H9 (cell line): ENCODE measurements around the gene TRIM7. TPM values are rescaled to one million over a fixed set of nuclear protein-coding genes. Genes with fewer than 3 reads are reported as not detected.
"Not testable (repeated sequence)": the region's sequence is repeated elsewhere in the genome, so short reads cannot be mapped to it uniquely, and the experiment has no call there.

ENCODE experiments used
- DNase-seq: peaks from one replicate; pipeline ENCODE4 v3.0.0-alpha.2; 2017
- H2AFZ ChIP-seq: one replicate; pipeline ENCODE4 v1.6.1; 2013; ENCODE audit warnings: mild to moderate bottlenecking, low read length, control low read depth, moderate library complexity
- H2AK5ac ChIP-seq: 2 replicates; pipeline ENCODE4 v1.6.1; 2013; ENCODE audit warnings: low read length, control low read depth, mixed read lengths; ENCODE audit not compliant: insufficient read length
- H2BK120ac ChIP-seq: one replicate; pipeline ENCODE4 v1.6.1; 2013; ENCODE audit warnings: low read depth, mild to moderate bottlenecking, low read length, control low read depth, inconsistent platforms; ENCODE audit not compliant: poor library complexity, severe bottlenecking
- H2BK12ac ChIP-seq: 2 replicates; pipeline ENCODE4 v1.6.1; 2013; ENCODE audit warnings: low read length, control low read depth, mixed read lengths, low read depth; ENCODE audit not compliant: insufficient read length
- H2BK15ac ChIP-seq: 2 replicates; pipeline ENCODE4 v1.6.1; 2013; ENCODE audit warnings: low read depth, low read length, control low read depth
- H2BK20ac ChIP-seq: one replicate; pipeline ENCODE4 v1.6.1; 2013; ENCODE audit warnings: low read depth, mild to moderate bottlenecking, low read length, control low read depth, inconsistent platforms; ENCODE audit not compliant: poor library complexity, severe bottlenecking
- H2BK5ac ChIP-seq: 2 replicates; pipeline ENCODE4 v1.6.1; 2013; ENCODE audit warnings: low read length, control low read depth, mixed read lengths; ENCODE audit not compliant: insufficient read length
- H3K14ac ChIP-seq: 2 replicates; pipeline ENCODE4 v1.6.1; 2013; ENCODE audit warnings: low read length, control low read depth; ENCODE audit not compliant: insufficient read depth
- H3K18ac ChIP-seq: 2 replicates; pipeline ENCODE4 v1.6.1; 2013; ENCODE audit warnings: low read depth, mild to moderate bottlenecking, mixed read lengths, low read length, control low read depth; ENCODE audit not compliant: insufficient read length
- H3K23ac ChIP-seq: 2 replicates; pipeline ENCODE4 v1.6.1; 2013; ENCODE audit warnings: low read length, control low read depth, mixed read lengths, low read depth; ENCODE audit not compliant: insufficient read length
- H3K23me2 ChIP-seq: 2 replicates; pipeline ENCODE4 v1.6.1; 2013; ENCODE audit warnings: low read depth, mild to moderate bottlenecking, mixed read lengths, low read length, control low read depth; ENCODE audit not compliant: insufficient read length, poor library complexity, severe bottlenecking
- H3K27ac ChIP-seq: 2 replicates; pipeline ENCODE4 v1.5.1; 2013; ENCODE audit warnings: low read length, control low read depth, mixed read lengths, low read depth; ENCODE audit not compliant: insufficient read length
- H3K27me3 ChIP-seq: 2 replicates; pipeline ENCODE4 v1.6.1; 2013; ENCODE audit warnings: low read length, control low read depth, inconsistent platforms; ENCODE audit not compliant: insufficient read depth
- H3K4ac ChIP-seq: 2 replicates; pipeline ENCODE4 v1.6.1; 2013; ENCODE audit warnings: low read depth, mild to moderate bottlenecking, control low read depth, inconsistent platforms, low read length, moderate library complexity
- H3K4me1 ChIP-seq: 2 replicates; pipeline ENCODE4 v1.6.1; 2013; ENCODE audit warnings: low read length, control low read depth, inconsistent platforms; ENCODE audit not compliant: insufficient read depth
- H3K4me2 ChIP-seq: 2 replicates; pipeline ENCODE4 v1.6.1; 2013; ENCODE audit warnings: low read length, control low read depth, mixed read lengths; ENCODE audit not compliant: insufficient read length, insufficient read depth
- H3K56ac ChIP-seq: 2 replicates; pipeline ENCODE4 v1.6.1; 2013; ENCODE audit warnings: low read depth, mild to moderate bottlenecking, mixed read lengths, low read length, control low read depth; ENCODE audit not compliant: insufficient read length
- H3K79me1 ChIP-seq: 2 replicates; pipeline ENCODE4 v1.6.1; 2013; ENCODE audit warnings: low read depth, mild to moderate bottlenecking, moderate library complexity, low read length, control low read depth, inconsistent platforms; ENCODE audit not compliant: insufficient read depth, poor library complexity, severe bottlenecking
- H3K79me2 ChIP-seq: 2 replicates; pipeline ENCODE4 v1.6.1; 2013; ENCODE audit warnings: low read length, control low read depth, inconsistent platforms; ENCODE audit not compliant: insufficient read depth
- H3K9ac ChIP-seq: 2 replicates; pipeline ENCODE4 v1.6.1; 2013; ENCODE audit warnings: low read length, control low read depth, mixed read lengths; ENCODE audit not compliant: insufficient read length; ENCODE audit errors: extremely low read depth
- H3K9me3 ChIP-seq: one replicate; pipeline ENCODE4 v1.6.1; 2013; ENCODE audit warnings: low read depth, low read length, inconsistent platforms; ENCODE audit not compliant: control insufficient read depth
- H3T11ph ChIP-seq: one replicate; pipeline ENCODE4 v1.6.1; 2013; ENCODE audit warnings: mild to moderate bottlenecking, low read length, control low read depth, inconsistent platforms
- H4K20me1 ChIP-seq: one replicate; pipeline ENCODE4 v1.6.1; 2013; ENCODE audit not compliant: control insufficient read depth, insufficient read length, insufficient read depth
- H4K5ac ChIP-seq: 2 replicates; pipeline ENCODE4 v1.6.1; 2013; ENCODE audit warnings: low read depth, mild to moderate bottlenecking, mixed read lengths, low read length, control low read depth; ENCODE audit not compliant: insufficient read length
- H4K8ac ChIP-seq: replicated peaks from 2 replicates; pipeline ENCODE4 v1.6.1; 2013; ENCODE audit warnings: low read length, control low read depth, mixed read lengths, low read depth; ENCODE audit not compliant: insufficient read length
- H4K91ac ChIP-seq: 2 replicates; pipeline ENCODE4 v1.6.1; 2013; ENCODE audit warnings: low read depth, mild to moderate bottlenecking, moderate library complexity, mixed read lengths, low read length, control low read depth; ENCODE audit not compliant: insufficient read length
- H3K27ac Mint-ChIP-seq, 3 experiments: 2 replicates in 2 of 3; 3 replicates in 1 of 3; pipeline ENCODE4 v1.8.0; 2020 to 2021; ENCODE audit warnings: mixed read lengths in 3 of 3, mild to moderate bottlenecking in 1 of 3, moderate library complexity in 1 of 3
- H3K27me3 Mint-ChIP-seq: 2 replicates; pipeline ENCODE4 v1.8.0; 2021; ENCODE audit warnings: low read depth, mild to moderate bottlenecking, moderate library complexity, mixed read lengths
- H3K36me3 Mint-ChIP-seq, 3 experiments: 2 replicates in 2 of 3; 3 replicates in 1 of 3; pipeline ENCODE4 v1.8.0; 2020 to 2021; ENCODE audit warnings: low read depth in 3 of 3, mixed read lengths in 3 of 3; ENCODE audit not compliant: insufficient read depth in 1 of 3
- H3K4me1 Mint-ChIP-seq, 2 experiments: 2 replicates each; pipeline ENCODE4 v1.8.0; 2020; ENCODE audit warnings: mixed read lengths in 2 of 2
- H3K4me3 Mint-ChIP-seq, 2 experiments: 2 replicates in 1 of 2; 3 replicates in 1 of 2; pipeline ENCODE4 v1.8.0; 2020 to 2021; ENCODE audit warnings: mild to moderate bottlenecking in 2 of 2, mixed read lengths in 2 of 2, moderate library complexity in 1 of 2
- H3K9me3 Mint-ChIP-seq, 2 experiments: 2 replicates in 1 of 2; 3 replicates in 1 of 2; pipeline ENCODE4 v1.8.0; 2020; ENCODE audit warnings: mild to moderate bottlenecking in 2 of 2, mixed read lengths in 2 of 2, moderate library complexity in 1 of 2
- WGBS: extraction: QIAGEN DNeasy Blood & Tissue Kit; methylation state at CpG from one replicate; pipeline ENCODE4 v1.1.7; 2013; ENCODE audit warnings: missing lambda C conversion rate, low lambda C conversion rate, mixed read lengths; ENCODE audit not compliant: insufficient read length; ENCODE audit errors: extremely low coverage; 5-methylcytosine and 5-hydroxymethylcytosine counted together
- total RNA-seq: library from RNA; stranded (reverse); gene quantifications from 2 replicates; pipeline ENCODE4 v1.2.1, GENCODE V29; 2021
- TF ChIP-seq, protein P1 (sequence below): fragments of 200-600 bp; sonication (generic); conservative IDR thresholded peaks from 3 replicates; pipeline ENCODE4 v1.8.0; 2021; ENCODE audit warnings: antibody characterized with exemption, mild to moderate bottlenecking

The TRIM7 gene
- total RNA-seq, 1 experiment from 2014 or later: not detected

DNA sequence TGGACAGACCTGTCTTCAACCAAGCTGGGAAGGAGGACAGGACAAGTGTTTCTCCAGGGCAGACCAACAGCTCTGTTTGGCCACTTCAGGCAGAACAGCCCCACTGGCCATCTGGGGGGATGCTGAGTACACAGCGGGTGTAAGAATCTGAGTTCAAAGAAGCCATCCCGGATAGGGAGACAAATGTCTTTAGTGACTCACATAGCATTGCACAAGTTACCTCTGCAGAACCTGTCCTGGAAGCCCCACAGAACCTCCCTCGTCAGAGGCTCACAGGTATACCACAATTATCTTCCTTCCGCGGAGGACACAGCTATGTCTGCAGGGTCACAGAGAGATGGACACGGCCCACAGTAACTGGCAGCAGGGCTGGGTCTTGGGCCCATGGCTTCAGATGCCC is 55.6 kb downstream of the TRIM7 start:
- Histone ChIP-seq H3K9me3 (no peaks in the 10 kb centered on the region), H3K23me2 (no peaks in the 10 kb centered on the region), H4K5ac (no peak overlapping the region), H3K4me2 (no peak overlapping the region), H3T11ph (no peak overlapping the region), H2BK12ac (no peak overlapping the region), H2BK5ac (no peak overlapping the region), H3K9ac (no peak overlapping the region), H3K4me1 (peaks cover 1% of the 10 kb centered on the region; the same call in 1 of the 2 replicates), H2BK20ac (no peak overlapping the region), H3K18ac (no peak overlapping the region), H3K14ac (no peak overlapping the region), H2BK15ac (no peak overlapping the region), H4K8ac (no peak overlapping the region), H4K20me1 (no peaks in the 10 kb centered on the region), H3K4ac (no peak overlapping the region), H4K91ac (no peak overlapping the region), H3K27me3 (no peaks in the 10 kb centered on the region), H3K79me1 (no peaks in the 10 kb centered on the region), H3K56ac (no peak overlapping the region), H3K23ac (no peak overlapping the region), H3K79me2 (no peaks in the 10 kb centered on the region), H2AK5ac (no peak overlapping the region), H2BK120ac (no peak overlapping the region), H3K27ac (no peak overlapping the region), H2AFZ (no peak overlapping the region)
- H3K36me3 Mint-ChIP-seq: peaks cover 2 to 8% (median 3%) of the 10 kb centered on the region in 3 experiments; a peak in 2 of 7 replicates
- no peak overlapping the region for H3K27ac Mint-ChIP-seq
- H3K4me3 Mint-ChIP-seq: no peak overlapping the region
- peaks cover 47% of the 10 kb centered on the region for H3K27me3 Mint-ChIP-seq
- no CpG with 5 or more reads among the region's 6 CpGs for WGBS
- no peak for DNase-seq
- H3K9me3 Mint-ChIP-seq: peaks cover 14 to 24% of the 10 kb centered on the region in 2 experiments
- TF ChIP-seq, protein P1, sequence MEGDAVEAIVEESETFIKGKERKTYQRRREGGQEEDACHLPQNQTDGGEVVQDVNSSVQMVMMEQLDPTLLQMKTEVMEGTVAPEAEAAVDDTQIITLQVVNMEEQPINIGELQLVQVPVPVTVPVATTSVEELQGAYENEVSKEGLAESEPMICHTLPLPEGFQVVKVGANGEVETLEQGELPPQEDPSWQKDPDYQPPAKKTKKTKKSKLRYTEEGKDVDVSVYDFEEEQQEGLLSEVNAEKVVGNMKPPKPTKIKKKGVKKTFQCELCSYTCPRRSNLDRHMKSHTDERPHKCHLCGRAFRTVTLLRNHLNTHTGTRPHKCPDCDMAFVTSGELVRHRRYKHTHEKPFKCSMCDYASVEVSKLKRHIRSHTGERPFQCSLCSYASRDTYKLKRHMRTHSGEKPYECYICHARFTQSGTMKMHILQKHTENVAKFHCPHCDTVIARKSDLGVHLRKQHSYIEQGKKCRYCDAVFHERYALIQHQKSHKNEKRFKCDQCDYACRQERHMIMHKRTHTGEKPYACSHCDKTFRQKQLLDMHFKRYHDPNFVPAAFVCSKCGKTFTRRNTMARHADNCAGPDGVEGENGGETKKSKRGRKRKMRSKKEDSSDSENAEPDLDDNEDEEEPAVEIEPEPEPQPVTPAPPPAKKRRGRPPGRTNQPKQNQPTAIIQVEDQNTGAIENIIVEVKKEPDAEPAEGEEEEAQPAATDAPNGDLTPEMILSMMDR: no peak
- peaks cover 20 to 32% of the 10 kb centered on the region in 2 experiments for H3K4me1 Mint-ChIP-seq

DNA sequence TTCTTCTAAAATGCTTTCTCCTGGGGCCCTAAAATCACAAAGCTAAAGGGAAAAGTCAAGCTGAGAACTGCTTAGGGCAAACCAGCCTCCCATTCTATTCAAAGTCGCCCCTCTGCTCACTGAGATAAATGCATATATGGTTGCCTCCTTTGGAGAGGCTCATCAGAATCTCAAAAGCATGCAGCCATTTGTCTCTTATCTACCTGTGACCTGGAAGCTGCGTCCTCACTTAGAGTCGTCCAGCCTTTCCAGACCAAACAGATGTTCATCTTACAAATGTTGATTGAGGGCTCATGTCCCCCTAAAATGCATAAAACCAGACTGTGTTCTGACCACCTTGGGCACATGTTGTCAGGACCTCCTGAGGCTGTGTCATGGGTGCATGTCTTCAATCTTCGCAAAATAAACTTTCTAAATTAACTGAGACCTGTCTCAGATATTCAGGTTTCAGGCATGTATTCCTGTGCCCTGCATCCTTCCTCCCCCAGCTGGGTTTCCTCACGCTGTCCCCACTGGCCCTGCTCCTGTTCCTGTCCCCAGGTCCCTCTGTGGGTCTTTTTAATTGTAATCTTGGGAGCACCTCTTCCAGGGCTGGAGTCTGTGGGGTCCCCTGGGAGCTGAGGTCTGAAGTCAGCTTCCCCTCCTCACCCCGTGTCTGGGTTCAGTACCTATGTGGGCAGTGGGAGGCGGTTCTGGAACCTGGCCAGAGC is 57.9 kb downstream of the TRIM7 start, which contains the start of gene OR2V2:
TSS of gene OR2V2 (plus strand) at position 660 of the 710 bp plus-strand sequence. CDS start 7,357 bp downstream, outside the sequence.
- Mint-ChIP-seq H3K27me3 (peaks cover 39% of the 10 kb centered on the region), H3K4me3 (peak within 1 kb of the TSS in 1 of 2 experiments; percentile 12; a peak in 2 of 5 replicates), H3K9me3 (peaks cover 20 to 22% of the 10 kb centered on the region in 2 experiments), H3K4me1 (peaks cover 20 to 32% of the 10 kb centered on the region in 2 experiments)
- not testable (repeated sequence) for H4K8ac ChIP-seq, H3T11ph ChIP-seq, H3K9ac ChIP-seq, H2AK5ac ChIP-seq, H3K27ac ChIP-seq, H4K20me1 ChIP-seq, H3K4me1 ChIP-seq, H3K9me3 ChIP-seq, H4K5ac ChIP-seq, H2BK120ac ChIP-seq, H3K23ac ChIP-seq, H3K79me2 ChIP-seq, DNase-seq, H3K4me2 ChIP-seq, H3K4ac ChIP-seq, H2BK12ac ChIP-seq, H2BK15ac ChIP-seq, H3K23me2 ChIP-seq, H2BK5ac ChIP-seq, H3K18ac ChIP-seq, H3K27ac Mint-ChIP-seq, H2AFZ ChIP-seq, H3K14ac ChIP-seq, H4K91ac ChIP-seq, H3K27me3 ChIP-seq, H3K56ac ChIP-seq, H3K36me3 Mint-ChIP-seq, H3K79me1 ChIP-seq, H2BK20ac ChIP-seq
- WGBS: no CpG with 5 or more reads among the region's 7 CpGs
